Stimulated activated CD8-positive, alpha-beta memory T cell treated with anti-CD3 and anti-CD28 coated beads, Interleukin-15, amount 100 ng/mL, for 24 hours (primary cell): Measurements from ENCODE around the gene SPIN1.
"Not testable (repeated sequence)": the region's sequence is repeated elsewhere in the genome, so short reads cannot be mapped to it uniquely, and the experiment has no call there.

Source experiments
- DNase-seq: peaks from one replicate; pipeline ENCODE4 v3.0.0-alpha.2; 2020; ENCODE audit warnings: low read depth

The SPIN1 gene

DNA sequence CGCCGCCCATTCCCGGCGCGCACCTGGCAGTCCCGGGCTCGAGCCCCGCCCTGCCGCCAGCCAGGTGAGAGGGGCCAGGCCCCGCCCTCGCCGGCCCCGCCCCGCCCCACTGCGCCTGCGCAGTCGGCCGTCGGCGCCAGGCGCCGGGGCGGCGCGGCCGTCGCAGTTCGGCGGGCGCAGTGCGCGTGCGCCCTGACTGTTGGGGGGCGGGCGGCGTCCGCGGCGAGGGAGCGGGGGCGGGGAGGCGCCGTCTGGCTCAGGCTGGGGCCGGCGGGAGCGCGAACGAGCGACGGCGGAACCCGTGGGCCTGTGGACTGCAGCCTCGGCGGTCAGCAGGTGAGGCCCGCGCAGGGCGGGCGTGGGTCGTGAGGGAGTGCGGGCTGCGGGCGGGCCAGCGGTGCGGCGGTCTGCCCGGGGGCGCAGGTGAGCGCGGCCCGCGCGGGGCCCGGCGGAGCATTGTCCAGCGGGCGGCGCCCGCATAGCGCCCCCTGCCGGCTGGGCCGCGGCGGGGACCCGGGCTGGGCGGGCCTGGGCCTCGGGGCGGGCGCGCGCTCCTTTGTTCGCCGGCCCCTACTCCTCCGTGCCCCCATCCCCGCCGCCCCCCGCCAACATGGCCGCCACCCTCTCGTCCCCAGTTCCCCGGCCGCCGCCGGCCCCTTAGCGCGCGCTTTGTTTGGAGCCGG lies at the start of gene SPIN1:
Gene SPIN1, plus strand, starts transcription at position 242 of the 683 bp plus-strand sequence. CDS start 38,096 bp downstream, outside the sequence.
- peak; percentile 83 for DNase-seq

DNA sequence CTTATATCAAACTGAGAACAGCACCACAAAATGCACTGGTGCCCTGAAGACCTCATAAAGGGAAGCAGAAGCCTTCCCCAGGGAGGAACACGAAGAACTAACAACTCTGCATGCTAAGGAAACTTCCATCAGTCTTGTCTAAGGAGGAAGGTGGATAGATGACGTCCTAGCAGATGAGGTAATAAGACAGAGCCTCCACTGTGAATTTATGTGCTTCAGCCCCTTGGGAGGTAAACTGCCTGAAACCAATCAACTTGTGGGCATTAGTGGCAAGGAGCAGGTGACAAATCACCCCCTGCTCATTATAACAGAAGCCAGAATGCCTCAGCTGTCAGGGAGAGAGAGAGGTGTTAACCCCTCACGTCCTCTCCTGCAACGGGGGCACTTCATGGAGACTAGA lies 48.9 kb upstream of the SPIN1 start:
- no peak for DNase-seq

DNA sequence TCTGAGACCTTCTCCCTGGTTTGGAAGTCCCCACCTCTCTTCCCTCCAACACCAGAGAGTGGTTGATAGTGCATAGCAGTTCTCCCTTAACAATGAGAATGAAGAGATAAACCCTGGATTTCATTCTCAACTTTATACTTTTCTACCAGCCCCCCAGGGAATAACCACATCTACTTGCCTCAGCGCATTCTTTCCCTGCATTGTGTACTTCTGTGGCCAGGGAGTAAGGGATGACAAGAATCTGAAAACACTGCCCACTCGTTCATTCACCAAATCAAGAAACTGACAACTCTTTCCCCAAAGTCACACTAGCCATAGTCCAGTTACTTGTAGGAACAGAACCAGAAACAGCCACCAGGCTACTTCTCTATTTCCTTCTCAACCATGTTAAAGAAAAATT lies 46.0 kb upstream of the SPIN1 start:
- DNase-seq, result no peak

DNA sequence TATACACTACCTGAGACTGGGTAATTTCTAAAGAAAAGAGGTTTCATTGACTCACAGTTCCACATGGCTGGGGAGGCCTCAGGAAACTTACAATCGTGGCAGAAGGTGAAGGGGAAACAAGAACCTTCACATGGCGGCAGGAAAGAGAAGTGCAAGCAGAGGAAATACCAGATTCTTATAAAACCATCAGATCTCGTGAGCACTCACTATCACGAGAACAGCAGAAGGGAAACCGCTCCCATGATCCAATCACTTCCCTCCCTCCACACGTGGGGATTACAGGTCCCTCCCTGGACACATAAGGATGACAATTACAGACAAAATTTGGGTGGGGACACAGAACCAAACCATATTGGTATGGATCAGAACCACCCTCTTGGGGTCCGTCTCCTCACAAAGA lies 44.2 kb upstream of the SPIN1 start:
- DNase-seq, result no peak

DNA sequence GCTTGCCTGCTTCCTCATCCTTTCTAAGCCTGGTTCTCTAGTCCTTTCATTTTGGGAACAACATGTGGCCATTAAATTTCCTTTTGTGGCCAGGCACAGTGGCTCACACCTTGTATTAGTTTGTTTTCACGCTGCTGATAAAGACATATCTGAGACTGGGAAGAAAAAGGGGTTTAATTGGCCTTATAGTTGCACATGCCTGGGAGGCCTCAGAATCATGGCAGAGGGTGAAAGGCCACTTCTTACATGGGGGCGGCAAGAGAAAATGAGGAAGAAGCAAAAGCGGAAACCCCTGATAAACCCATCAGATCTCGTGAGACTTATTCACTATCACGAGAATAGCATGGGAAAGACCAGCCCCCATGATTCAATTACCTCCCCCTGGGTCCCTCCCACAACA lies 37.9 kb upstream of the SPIN1 start:
- not testable (repeated sequence) for DNase-seq

DNA sequence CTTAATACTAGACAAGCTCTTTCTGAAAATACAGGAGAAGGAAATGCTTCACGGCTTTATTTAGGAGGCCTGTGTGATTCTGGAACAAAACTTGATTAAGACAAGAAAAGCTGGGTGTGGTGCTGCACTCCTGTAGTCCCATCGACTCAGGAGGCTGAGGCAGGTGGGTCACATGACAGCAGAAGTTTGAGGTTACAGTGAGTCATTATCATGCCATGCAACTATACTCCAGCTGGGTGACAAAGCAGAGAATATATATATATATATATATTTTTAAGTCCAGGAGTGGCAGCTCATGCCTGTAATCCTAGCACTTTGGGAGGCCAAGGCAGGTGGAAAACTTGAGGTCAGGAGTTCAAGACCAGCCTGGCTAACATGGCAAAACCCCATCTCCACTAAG lies 33.1 kb upstream of the SPIN1 start:
- DNase-seq, result no peak

DNA sequence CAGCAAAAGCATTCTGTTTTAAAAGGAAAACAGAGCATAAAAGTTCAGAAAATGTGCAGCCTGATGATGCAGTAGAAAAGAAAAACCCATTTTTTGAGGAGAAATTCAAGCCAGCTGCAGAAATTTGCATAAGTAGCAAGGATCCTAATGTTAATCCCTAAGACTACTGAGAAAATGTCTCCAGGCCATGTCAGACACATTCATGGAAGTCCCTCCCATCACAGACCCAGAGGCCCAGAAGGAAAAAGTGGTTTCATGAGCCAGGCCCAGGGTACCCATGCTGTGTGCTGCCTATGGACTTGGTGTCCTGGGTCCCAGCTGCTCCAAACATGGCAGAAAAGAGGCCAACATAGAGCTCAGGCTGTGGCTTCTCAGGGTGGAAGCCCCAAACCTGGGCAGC lies 31.0 kb upstream of the SPIN1 start:
- DNase-seq, result not testable (repeated sequence)

DNA sequence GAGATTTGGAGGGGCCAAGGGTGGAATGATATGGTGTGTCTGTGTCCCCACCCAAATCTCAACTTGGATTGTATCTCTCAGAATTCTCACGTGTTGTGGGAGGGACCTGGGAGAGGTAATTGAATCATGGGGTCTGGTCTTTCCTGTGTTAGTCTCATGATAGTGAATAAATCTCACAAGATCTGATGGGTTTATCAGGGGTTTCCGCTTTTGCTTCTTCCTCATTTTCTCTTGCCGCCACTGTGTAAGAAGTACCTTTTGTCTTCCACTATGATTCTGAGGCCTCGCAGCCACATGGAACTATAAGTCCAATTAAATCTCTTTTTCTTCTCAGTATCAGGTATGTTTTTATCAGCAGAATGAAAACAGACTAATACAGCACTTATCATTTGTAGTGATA lies 29.5 kb upstream of the SPIN1 start:
- no peak for DNase-seq

DNA sequence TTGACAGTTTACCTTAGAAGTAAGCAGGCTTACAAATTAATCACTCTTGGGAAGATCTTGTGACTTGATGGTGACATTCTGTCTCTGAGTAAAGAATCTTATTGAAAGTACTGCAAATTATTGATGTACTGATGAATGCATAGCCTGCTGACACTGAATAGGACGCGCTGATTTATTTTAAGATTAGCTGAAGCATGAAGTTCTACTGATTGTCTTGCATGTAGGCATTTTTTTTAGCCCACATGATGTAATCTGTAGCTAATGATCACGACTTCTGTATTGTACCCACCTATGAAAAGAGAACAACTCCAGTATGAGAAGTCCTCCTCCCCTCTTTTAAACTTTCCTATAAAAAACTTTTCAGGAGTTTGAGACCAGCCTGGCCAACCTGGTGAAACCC lies 28.3 kb upstream of the SPIN1 start:
- DNase-seq, result no peak

DNA sequence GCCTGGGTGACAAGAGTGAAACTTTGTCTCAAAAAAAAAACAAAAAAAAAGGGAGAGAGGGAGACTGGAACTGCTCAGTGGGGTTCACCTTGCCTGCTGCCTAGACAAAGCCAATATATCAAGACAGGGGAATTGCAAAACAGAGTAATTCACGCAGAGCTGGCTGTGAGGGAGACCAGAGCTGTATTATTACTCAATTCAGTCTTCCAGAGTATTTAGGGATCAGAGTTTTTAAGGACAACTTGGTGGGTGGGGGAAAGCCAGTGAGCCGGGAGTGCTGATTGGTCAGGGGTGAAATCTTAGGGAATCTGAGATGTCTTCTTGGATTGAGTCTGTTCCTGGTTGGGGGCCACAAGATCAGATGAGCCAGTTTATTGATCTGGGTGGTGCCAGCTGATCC lies 25.6 kb upstream of the SPIN1 start:
- DNase-seq, result no peak

DNA sequence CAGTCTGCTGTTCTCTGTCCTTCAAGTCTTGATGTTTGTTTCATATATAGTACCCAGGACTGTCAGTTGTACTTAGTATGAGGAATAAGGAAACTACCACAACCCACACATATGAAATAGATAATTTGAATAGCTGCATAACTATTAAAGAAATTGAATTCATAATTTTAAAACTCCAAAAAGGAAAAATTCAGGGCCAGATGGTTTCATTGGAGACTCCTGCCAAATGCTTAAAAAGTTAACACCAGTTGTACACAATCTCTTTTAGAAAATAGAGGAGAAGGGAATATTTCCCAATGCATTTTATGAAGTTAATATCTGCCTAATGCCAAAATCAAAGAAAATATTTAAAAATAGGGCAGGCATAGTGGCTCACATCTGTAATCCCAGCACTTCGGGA lies 24.6 kb upstream of the SPIN1 start:
- DNase-seq, result no peak

DNA sequence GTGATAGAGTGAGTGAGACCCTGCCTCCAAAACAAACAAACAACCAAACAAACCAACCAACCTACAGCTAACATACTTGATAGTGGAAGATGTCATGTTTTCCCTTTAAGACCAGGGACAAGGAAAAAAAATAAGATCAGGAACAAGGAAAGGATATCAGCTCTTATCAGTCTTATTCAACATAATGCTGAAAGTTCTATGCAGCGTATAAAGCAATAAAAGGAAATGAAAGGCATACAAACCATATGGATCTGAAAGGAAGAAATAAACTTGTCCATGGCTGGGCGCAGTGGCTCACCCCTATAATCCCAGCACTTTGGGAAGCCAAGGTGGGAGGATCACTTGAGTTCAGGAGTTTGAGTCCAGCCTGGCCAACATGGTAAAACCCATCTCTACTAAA lies 23.5 kb upstream of the SPIN1 start:
- no peak for DNase-seq

DNA sequence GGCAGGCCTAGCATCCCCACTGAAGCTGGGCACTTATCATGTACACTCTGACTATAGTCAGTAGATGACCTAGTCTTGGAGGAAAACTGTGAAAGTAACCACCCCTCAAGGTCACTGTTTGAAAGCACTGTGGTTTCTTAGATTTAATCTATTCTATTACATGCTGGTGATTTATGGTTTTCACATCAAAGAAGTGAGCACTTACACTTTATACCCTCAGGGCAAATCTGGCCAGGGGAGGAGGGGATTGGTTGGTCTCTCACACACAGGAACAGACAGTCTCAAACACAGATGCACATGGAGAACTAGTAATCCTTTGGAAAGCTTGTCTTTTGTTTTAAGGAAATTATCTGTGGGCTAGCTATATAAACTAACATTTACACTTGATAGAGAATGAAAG lies 17.9 kb upstream of the SPIN1 start:
- DNase-seq, result no peak

DNA sequence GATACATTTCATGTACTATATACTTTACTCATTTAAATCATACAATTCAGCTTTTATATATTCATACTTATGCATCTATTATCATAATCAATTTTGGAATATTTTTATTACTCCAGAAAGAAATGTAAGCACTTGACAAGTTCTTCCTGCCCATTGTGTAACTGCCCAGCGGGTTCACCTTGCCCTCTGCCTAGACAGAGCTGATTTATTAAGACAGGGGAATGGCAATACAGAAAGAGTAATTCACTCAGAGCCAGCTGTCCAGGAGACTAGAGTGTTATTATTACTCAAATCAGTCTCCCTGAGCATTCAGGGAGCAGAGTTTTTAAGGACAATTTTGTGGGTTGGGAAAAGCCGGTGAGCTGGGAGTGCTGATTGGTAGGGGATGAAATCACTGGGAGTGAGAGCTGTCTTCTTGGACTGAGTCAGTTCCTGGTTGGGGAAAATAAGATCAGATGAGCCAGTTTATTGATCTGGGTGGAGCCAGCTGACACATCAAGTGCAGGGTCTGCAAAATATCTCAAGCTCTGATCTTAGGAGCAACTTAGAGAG lies 16.1 kb upstream of the SPIN1 start:
- DNase-seq, result no peak

DNA sequence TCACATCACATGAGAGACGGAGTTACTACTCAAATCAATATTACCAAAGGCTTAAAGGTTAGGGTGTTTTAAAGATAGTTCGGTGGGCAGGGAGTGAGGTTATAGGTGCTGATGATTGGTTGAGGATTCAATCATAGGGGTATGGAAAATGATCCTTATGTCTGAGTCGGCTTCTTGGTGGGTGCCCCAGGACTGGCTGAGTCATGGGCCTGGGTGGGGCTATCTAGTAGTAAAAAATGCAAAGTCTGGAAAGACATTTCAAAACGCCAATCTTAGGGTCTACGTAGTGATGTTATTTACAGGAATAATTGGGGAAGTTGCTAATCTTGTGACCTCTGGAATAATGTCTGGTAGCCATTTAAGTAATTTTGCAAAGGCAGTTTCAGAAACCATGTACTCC lies 15.2 kb upstream of the SPIN1 start:
- DNase-seq, result no peak

DNA sequence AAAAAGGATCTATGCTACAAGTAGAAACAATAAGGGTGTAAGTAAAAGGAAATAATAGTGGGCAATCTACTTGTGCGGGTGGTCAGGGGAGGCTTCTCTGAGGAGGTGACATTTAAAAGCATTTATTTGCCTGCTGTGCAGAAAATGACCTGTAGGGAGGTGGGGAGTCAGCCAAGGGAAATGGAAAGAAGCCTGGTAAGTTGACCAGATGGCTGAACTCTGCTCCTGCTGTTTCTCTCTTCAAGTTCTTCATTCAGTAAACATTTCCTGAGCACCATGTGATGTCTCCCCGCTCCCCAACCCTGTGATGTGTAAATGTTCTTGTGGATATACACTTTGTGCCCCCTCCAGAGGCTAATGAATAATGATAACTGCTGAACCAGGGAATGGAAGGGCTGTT lies 9.9 kb upstream of the SPIN1 start:
- no peak for DNase-seq

DNA sequence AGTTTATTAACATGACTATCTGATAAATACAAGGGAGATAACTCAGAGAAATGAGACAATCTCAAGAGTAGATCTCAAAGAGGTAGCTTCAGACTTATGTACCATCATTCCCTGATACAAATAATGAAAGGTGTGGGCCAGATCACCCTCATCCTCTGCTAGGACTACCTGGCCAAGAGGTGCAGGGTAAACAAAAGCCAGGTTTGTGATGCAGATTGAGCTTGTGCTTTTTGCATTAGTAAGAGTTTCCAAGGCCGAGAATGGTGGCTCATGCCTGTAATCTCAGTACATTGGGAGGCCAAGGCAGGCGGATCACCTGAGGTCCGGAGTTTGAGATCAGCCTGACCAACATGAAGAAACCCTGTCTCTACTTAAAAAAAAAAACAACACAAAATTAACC lies 8.9 kb upstream of the SPIN1 start:
- no peak for DNase-seq

DNA sequence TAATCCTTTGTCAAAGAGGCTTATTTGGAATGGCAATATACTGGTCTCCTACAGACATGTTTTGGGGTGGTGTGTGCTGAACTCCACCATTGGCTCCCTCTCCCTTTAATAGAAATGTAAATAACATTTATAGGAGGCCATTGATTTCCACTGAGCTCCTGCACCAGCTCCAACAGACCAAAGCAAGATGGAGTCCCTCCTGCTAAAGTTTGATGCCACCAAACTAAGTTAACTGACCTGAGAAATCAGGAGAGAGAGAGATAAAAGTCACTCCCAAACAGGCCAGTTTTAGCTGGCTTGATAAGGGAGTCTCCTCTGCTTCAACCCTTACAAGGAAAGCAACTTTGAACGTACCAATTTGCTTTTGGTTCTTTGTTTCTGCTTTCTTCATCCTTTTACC lies 8.1 kb upstream of the SPIN1 start:
- DNase-seq, result no peak

DNA sequence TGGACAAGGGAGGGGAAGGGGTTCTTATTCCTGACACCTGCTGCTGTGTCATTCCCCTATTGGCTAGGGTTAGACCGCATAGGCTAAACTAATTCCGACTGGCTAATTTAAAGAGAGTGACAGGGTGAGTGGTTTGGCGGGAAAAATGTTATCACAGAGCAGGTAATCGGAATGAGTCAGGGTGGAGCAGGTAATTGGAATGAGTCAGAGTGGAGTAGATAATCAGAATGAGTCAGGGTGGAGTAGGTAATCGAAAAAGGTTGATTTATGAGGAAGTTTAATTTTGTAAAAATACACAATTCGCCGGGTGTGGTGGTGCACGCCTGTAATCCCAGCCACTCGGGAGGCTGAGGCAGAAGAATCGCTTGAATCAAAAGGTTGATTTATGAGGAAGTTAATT lies 6.9 kb upstream of the SPIN1 start:
- not testable (repeated sequence) for DNase-seq

DNA sequence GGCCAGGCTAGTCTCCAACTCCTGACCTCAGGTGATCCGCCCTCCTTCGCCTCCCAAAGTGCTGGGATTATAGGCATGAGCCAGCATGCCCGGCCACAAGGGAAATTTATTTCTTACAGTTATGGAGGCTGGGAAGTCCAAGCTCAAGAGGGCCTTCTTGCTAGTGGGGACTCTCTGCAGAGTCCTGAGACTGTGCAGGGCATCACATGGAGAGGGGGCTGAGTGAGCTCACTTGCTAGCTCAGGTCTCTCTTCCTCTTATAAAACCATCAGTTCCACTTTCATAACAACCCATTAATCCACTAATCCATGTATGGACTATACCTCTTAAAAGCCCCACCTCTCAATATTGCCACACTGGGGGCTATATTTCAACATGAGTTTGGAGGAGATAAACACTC lies 5.1 kb upstream of the SPIN1 start:
- DNase-seq, result no peak

DNA sequence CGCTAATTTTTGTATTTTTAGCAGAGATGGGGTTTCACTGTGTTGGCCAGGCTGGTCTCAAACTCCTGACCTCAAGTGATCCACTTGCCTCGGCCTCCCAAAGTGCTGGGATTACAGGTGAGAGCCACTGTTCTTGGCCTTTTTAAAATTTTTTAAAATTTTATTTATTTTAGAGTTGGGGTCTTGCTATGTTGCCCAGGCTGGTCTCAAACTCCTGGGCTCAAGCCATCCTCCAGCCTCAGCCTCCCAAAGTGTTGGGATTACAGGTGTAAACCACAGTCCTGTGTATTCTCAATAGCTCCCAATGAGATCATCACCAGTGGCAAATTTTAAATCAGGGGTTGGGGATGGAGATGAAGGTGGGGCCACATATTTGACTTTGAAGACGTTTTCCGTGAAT lies 2.1 kb upstream of the SPIN1 start:
- DNase-seq, result not testable (repeated sequence)

DNA sequence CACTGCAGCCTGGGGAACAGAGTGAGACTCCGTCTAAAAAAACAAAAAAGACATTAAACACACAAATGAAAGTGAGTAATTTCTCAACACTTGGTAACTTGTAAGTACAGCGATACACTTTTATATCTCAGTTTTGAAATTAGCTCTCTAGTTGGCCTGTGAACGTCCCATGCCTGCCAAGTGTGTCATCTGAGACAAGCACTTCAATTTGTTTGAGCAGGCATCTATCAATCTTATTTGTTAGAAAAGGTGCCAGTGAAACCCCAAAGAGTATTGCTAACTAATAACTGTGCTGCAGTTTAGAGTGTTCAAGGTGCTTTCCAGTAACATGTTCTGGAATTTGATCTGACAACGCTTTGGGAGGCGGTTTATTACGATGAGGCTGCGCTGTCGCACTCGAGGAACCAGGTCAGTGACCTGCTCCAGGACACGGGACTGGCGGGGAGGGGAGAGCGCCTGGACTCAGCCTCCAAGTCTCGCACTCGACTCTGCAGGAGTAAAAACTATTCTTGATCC lies 1.1 kb upstream of the SPIN1 start:
- no peak for DNase-seq

DNA sequence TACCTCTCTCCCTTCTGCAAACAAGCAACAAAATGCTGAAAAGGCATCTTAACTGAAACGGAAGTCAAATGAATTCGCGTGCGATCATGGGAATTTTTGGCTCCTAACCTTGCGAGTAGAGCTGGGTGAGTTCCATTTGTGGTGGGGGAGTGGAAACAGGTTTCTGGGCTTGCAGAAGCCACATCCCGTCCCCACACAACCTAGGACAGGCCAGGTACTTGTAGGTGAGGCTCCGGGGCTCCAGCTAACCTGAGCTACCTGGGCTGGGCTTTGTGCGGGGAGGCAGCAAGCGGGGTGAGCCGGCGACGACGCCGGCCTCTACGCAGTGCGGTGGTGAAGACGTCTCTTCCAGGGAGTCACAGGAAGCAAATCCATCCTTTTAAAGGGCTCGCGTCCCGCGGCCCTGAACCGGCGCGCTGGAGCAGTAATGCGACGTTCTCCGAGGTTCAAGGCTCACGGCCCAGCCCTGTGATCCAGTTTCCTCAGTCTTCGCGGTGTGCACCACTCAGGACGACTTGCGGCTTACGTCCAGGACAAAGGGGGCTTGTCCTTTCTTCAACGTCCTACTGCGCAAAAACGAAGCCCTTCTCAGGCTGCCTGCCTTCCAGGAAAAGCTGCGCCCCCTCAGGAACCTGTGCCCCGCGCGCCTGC lies 567 bp upstream of the SPIN1 start:
- no peak for DNase-seq
